Smooth muscle cell of the pulmonary artery (primary cell): ENCODE results near the gene KRTAP1-3. TPM values are rescaled to one million over a fixed set of nuclear protein-coding genes. Genes with fewer than 3 reads are reported as not detected.

Source experiments
- total RNA-seq: library from RNA; depleted of rRNA; stranded (reverse); fragments of >200 nt; gene quantifications from 2 replicates; pipeline ENCODE4 v1.2.3, GENCODE V29; 2014

KRTAP1-3 gene, protein sequence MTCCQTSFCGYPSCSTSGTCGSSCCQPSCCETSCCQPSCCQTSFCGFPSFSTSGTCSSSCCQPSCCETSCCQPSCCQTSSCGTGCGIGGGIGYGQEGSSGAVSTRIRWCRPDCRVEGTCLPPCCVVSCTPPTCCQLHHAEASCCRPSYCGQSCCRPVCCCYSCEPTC
- not detected in 2 replicates for total RNA-seq

DNA sequence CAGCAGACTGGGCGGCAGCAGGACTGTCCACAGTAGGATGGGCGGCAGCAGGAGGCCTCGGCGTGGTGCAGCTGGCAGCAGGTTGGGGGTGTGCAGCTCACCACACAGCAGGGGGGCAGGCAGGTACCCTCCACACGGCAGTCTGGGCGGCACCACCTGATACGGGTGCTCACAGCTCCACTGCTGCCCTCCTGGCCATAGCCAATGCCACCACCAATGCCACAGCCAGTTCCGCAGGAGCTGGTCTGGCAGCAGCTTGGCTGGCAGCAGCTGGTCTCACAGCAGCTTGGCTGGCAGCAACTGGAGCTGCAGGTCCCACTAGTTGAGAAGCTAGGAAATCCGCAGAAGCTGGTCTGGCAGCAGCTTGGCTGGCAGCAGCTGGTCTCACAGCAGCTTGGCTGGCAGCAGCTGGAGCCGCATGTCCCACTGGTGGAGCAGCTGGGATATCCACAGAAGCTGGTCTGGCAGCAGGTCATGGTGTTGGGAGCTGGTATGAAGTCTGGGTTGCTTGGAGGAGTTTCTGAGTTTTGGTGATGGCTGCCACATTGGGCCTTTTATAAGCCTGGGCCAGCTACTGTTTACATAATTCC lies at the start of gene KRTAP1-3:
Gene KRTAP1-3 (minus strand): TSS at position 529 of the 590 bp plus-strand sequence. CDS start 53 bp downstream, at position 476.

DNA sequence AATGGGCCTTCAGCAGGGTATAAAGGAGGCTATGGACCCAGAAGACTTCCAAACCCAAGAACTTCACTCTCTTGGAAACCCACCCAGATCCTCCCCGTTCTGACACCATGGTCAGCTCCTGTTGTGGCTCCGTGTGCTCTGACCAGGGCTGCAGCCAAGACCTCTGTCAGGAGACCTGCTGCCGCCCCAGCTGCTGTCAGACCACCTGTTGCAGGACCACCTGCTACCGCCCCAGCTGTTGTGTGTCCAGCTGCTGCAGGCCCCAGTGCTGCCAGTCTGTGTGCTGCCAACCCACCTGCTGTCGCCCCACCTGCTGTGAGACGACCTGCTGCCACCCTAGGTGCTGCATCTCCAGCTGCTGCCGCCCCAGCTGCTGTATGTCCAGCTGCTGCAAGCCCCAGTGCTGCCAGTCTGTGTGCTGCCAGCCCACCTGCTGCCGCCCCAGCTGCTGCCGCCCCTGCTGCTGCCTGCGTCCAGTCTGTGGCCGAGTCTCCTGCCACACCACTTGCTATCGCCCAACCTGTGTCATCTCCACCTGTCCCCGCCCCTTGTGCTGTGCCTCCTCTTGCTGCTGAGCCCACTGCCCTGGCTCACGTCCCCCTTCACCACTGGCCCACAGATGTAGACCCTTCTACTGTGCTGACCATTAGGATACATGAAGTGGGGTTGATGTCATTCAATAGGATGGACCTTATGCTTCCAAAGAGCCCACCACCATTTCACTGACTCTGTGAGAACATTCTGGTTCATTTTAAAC lies 49.6 kb upstream of the KRTAP1-3 start, which contains the start of gene KRTAP4-7:
Gene KRTAP4-7 (plus strand): TSS at position 51 of the 757 bp plus-strand sequence. CDS start 57 bp downstream, at position 108.

DNA sequence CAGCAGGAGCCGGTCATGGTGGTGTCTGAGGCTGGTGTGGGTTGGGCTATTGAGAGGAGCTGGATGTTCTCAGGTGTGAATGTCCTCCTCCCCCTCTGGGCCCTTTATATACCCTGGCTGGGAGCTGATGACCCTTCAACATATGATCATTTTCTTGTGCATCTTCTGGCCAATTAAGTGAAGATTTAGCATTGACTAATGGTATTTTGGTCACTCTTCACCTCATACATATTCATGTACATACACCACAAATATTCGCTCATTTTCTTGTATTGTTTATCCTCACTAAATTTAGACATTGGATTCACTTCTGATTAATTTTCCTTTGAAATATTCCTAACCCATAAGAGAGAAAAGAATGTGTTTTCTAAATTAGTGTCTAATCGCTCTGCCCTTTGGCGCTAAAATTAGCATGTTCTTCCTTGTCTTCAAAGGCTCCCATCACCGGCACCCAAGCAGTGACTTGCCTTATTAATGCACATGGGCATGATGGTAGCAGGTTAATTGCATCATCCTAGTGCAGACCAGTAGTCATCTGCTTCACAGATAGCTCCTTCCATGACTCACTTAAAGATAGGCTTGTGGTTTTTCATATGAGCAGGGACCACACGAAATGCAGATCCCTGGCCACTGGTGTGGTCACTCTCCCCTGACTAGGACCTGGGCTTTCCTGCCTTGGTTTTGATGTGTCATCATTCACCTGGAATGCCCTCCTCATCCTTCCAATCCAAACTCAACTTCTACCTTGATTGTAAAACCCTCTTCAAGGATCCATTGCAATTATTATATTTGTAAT lies 31.4 kb upstream of the KRTAP1-3 start, which contains the start of gene KRTAP2-4:
Gene KRTAP2-4 (minus strand): TSS at position 51 of the 796 bp plus-strand sequence. CDS start 34 bp downstream, at position 17.

DNA sequence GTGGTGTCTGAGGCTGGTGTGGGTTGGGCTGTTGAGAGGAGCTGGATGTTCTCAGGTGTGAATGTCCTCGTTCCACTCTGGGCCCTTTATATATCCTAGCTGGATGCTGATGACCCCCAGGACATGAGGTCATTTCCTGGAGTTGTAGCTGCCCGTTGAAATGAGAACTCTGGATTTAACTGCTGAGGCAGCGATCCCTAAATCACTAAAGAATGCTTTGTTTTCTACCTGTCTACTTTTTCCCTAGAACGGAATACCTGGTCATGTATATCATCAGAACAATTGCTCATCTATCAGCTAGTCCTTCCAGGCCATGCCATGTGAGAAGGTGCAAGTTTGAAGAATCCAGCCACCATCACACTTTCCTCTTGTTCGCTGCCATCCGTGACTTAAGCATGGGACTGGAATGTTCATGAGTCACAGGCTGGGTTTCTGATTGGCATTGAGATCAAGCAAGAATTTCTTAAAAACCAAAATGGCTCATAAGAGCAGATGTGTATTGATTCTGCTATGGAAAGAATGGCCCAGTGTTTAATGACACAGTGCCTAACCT lies 25.5 kb upstream of the KRTAP1-3 start, which contains the start of gene KRTAP2-3:
Gene KRTAP2-3 (minus strand): TSS at position 63 of the 553 bp plus-strand sequence. CDS start 64 bp downstream, outside the sequence.

DNA sequence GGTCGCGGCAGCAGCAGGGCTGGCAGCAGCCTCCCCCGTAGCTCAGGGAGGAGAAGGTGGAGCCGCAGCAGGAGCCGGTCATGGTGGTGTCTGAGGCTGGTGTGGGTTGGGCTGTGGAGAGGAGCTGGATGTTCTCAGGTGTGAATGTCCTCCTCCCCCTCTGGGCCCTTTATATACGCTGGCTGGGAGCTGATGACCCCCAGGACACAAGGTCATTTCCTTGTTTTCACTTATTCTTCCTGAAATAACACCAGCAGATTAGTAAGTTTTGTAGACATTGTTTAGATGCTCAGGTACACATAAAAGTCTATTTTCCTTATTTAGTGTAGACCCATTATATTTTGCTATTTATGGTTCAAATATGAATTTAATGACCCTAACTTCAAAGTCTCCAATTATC lies 20.5 kb upstream of the KRTAP1-3 start, which contains the start of gene KRTAP2-2:
Gene KRTAP2-2 (minus strand): TSS at position 101 of the 400 bp plus-strand sequence. CDS start 19 bp downstream, at position 82.

DNA sequence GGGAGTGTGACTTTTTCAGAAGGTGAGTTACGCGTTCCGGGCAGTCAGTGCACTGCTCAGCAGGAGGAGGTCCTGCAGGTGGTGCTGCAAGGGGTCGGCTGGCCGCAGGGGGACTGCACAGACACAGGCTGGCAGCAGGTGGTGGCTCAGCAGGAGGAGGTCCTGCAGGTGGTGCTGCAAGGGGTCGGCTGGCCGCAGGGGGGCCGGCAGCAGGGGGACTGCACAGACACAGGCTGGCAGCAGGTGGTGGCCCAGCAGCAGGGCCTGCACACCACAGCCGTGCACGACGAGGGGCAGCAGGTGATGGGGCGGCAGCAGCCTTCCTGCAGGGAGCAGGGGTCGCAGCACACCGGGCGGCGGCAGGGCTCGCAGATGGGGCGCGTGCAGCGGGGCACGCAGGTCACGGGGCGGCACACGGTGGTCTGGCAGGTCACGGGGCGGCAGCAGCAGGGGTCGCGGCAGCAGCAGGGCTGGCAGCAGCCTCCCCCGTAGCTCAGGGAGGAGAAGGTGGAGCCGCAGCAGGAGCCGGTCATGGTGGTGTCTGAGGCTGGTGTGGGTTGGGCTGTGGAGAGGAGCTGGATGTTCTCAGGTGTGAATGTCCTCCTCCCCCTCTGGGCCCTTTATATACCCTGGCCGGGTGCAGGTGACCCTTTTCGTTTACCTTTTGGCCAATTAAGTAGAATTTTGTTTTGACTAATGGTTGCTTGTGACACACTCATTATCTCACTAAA lies 12.2 kb upstream of the KRTAP1-3 start, which contains the start of gene KRTAP2-1:
Gene KRTAP2-1 (minus strand): TSS at position 582 of the 731 bp plus-strand sequence. CDS start 49 bp downstream, at position 533.

DNA sequence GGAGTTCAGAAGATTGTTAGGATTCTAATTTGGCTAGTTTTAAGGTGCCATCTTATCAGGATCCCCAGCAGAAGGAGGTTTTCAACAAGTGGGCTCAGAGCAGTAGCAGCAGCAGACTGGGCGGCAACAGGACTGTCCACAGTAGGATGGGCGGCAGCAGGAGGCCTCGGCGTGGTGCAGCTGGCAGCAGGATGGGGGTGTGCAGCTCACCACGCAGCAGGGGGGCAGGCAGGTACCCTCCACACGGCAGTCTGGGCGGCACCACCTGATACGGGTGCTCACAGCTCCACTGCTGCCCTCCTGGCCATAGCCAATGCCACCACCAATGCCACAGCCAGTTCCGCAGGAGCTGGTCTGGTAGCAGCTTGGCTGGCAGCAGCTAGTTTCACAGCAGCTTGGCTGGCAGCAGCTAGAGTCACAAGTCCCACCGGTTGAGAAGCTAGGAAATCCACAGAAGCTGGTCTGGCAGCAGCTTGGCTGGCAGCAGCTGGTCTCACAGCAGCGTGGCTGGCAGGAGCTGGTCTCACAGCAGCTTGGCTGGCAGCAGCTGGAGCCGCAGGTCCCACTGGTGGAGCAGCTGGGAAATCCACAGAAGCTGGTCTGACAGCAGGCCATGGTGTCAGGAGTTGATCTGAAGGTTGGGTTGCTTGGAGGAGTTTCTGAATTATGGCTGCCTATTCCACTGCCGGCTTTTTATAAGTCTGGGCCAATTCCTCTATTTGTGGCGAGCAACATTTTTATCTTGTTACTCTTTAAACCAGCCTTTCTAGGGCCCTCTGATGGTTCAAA lies 6.3 kb upstream of the KRTAP1-3 start, which contains the start of gene KRTAP1-1:
Gene KRTAP1-1 (minus strand): TSS at position 668 of the 789 bp plus-strand sequence. CDS start 53 bp downstream, at position 615.

DNA sequence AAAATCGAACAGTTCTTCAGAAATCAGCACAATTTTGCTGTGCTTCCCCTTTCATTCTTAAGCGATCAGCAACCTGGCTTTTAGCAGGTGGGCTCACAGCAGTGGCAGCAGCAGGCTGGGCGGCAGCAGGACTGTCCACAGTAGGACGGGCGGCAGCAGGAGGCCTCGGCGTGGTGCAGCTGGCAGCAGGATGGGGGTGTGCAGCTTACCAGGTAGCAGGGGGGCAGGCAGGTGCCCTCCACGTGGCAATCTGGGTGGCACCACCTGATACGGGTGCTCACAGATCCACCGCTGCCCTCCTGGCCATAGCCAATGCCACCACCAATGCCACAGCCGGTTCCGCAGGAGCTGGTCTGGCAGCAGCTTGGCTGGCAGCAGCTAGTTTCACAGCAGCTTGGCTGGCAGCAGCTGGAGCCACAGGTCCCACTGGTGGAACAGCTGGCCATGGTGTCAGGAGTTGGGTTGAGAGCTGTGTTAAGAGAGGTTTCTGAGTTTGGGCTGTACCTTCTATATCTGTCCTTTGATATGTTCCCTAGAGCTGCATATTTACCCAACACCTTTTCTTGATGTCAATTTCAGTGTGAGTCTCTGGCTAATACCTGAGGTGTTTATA lies 4.9 kb downstream of the KRTAP1-3 start, which contains the start of gene KRTAP1-4:
Gene KRTAP1-4 (minus strand): TSS at position 563 of the 613 bp plus-strand sequence. CDS start 117 bp downstream, at position 446.

DNA sequence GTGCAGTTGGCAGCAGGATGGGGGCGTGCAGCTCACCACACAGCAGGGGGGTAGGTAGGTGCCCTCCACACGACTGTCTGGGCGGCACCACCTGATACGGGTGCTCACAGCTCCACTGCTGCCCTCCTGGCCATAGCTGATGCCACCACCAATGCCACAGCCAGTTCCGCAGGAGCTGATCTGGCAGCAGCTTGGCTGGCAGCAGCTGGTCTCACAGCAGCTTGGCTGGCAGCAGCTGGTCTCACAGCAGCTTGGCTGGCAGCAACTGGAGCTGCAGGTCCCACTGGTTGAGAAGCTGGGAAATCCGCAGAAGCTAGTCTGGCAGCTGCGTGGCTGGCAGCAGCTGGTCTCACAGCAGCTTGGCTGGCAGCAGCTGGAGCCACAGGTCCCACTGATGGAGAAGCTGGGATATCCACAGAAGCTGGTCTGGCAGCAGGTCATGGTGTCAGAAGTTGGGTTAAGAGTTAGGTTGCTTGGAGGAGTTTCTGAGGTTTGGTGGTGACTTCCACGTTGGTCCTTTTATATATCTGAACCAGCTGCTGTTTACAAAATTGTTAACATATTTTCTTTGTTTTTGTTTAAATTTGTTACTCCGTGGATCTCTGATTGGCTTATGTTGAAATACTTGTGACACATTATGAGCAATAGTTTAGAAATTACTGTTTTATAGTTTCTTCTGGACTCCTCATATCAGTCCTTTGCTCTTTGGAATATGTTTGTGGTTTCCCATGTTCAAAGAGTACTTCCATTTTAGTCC lies 7.8 kb downstream of the KRTAP1-3 start, which contains the start of gene KRTAP1-5:
Gene KRTAP1-5 (minus strand): TSS at position 494 of the 757 bp plus-strand sequence. CDS start 53 bp downstream, at position 441.

DNA sequence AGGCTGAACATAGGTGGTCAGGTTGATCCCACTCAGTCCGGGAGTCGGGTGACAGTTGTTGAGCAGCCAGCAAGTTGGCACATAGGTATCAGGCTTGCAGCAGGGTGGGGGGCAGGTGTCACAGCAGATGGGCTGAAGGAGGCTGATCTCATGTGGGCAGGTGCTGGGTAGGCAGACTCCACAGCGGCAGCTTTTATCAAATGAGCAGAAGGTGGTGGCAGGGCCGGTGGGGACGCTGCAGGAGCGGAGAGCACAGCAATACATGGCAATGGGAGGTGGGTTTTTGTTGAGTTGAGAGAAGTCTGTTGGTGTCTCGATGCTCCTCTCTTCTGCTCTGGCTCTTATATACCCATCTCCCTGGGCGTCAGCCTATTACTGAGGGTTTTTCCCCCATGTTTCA lies 25.9 kb downstream of the KRTAP1-3 start, which contains the start of gene KRTAP3-1:
Gene KRTAP3-1 (minus strand): TSS at position 318 of the 400 bp plus-strand sequence. CDS start 54 bp downstream, at position 264.

DNA sequence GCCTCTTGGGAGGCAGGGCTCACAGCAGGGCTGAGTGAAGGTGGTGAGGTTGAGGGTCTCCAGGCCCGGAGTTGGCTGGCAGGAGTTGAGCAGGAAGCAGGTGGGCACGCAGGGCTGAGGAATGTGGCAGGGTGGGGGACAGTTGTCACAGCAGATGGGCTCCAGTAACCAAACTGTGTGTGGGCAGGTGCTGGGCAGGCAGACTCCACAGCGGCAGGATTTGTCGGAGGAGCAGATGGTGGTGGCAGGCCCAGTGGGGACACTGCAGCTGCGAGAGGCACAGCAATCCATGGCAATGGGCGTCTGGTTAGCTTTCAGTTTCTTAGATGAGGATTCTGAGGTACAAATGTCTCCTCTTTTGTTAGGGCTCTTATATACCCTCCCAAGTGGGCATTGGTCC lies 35.1 kb downstream of the KRTAP1-3 start, which contains the start of gene KRTAP3-2:
Gene KRTAP3-2 (minus strand): TSS at position 344 of the 400 bp plus-strand sequence. CDS start 53 bp downstream, at position 291.

DNA sequence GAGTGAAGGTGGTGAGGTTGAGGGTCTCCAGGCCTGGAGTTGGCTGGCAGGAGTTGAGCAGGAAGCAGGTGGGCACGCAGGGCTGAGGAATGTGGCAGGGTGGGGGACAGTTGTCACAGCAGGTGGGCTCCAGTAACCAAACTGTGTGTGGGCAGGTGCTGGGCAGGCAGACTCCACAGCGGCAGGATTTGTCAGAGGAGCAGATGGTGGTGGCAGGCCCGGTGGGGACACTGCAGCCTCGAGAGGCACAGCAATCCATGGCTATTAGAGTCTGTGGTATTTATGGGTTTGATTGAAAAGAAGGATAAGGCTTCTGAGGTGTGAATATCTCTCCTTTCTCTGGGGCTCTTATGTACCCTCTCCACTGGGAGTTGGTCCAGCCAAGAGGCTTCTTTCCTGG lies 40.8 kb downstream of the KRTAP1-3 start, which contains the start of gene KRTAP3-3:
Gene KRTAP3-3 (minus strand): TSS at position 326 of the 400 bp plus-strand sequence. CDS start 67 bp downstream, at position 259.

DNA sequence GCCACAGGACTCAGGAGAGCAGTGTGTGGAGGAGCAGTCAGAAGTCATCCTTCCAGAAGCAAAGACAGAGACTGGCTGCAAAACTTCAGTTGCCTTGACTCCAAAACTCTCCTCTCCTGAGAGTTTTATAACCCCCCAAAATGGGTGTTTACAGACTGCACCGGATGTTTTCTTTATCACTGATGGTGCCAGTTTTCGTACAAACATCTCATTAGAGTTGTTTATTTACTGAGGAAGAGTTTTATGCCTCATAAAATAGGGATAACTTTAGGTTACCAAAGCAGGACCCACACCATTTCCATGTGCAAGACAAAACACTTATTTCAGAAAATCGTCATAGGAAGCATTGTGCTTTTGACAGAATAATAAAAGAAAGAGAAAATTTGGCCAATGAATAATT lies 50.4 kb downstream of the KRTAP1-3 start, which contains the start of gene KRT40:
Gene KRT40 (minus strand): TSS at position 101 of the 400 bp plus-strand sequence. CDS start 53 bp downstream, at position 48.

Other genes starting within 250 kb of the KRTAP1-3 start
- not detected in 2 replicates for gene KRT28, start 234.9 kb downstream of the KRTAP1-3 start, total RNA-seq
- gene KRT10, start 212.3 kb downstream of the KRTAP1-3 start, total RNA-seq, result 3.1 and 4.3 TPM in 2 replicates
- not detected in 2 replicates for gene KRT12, start 167.7 kb downstream of the KRTAP1-3 start, total RNA-seq
- not detected in 2 replicates for gene KRT20, start 149.6 kb downstream of the KRTAP1-3 start, total RNA-seq
- not detected in 2 replicates for gene KRT23, start 97.2 kb downstream of the KRTAP1-3 start, total RNA-seq
- gene KRT39, start 67.9 kb downstream of the KRTAP1-3 start, total RNA-seq, result not detected in 2 replicates
- not detected in 2 replicates for gene KRT40, start 50.5 kb downstream of the KRTAP1-3 start, total RNA-seq
- gene KRTAP3-3, start 40.7 kb downstream of the KRTAP1-3 start, total RNA-seq, result not detected in 2 replicates
- not detected in 2 replicates for gene KRTAP3-2, start 35.0 kb downstream of the KRTAP1-3 start, total RNA-seq
- not detected in 2 replicates for gene KRTAP3-1, start 25.7 kb downstream of the KRTAP1-3 start, total RNA-seq
- 0.72 and 1.6 TPM in 2 replicates for gene KRTAP1-5, start 7.7 kb downstream of the KRTAP1-3 start, total RNA-seq
- gene KRTAP1-4, start 4.7 kb downstream of the KRTAP1-3 start, total RNA-seq, result not detected in 2 replicates
- gene KRTAP1-1, start 6.6 kb upstream of the KRTAP1-3 start, total RNA-seq, result not detected in 2 replicates
- gene KRTAP2-1, start 12.4 kb upstream of the KRTAP1-3 start, total RNA-seq, result not detected in 2 replicates
- gene KRTAP2-2, start 20.4 kb upstream of the KRTAP1-3 start, total RNA-seq, result not detected in 2 replicates
- 0.56 TPM in 1 of 2 replicates, not detected in the other for gene KRTAP2-3, start 25.2 kb upstream of the KRTAP1-3 start, total RNA-seq
- gene KRTAP2-4, start 31.0 kb upstream of the KRTAP1-3 start, total RNA-seq, result not detected in 2 replicates
- not detected in 2 replicates for gene KRTAP4-7, start 49.3 kb upstream of the KRTAP1-3 start, total RNA-seq
- not detected in 2 replicates for gene KRTAP4-8, start 63.3 kb upstream of the KRTAP1-3 start, total RNA-seq
- not detected in 2 replicates for gene KRTAP4-16, start 67.3 kb upstream of the KRTAP1-3 start, total RNA-seq
- gene KRTAP4-9, start 70.5 kb upstream of the KRTAP1-3 start, total RNA-seq, result not detected in 2 replicates
- not detected in 2 replicates for gene KRTAP4-11, start 83.5 kb upstream of the KRTAP1-3 start, total RNA-seq
- not detected in 2 replicates for gene KRTAP4-12, start 89.3 kb upstream of the KRTAP1-3 start, total RNA-seq
- gene KRTAP4-6, start 105.7 kb upstream of the KRTAP1-3 start, total RNA-seq, result not detected in 2 replicates
- not detected in 2 replicates for gene KRTAP4-5, start 115.0 kb upstream of the KRTAP1-3 start, total RNA-seq
- not detected in 2 replicates for gene KRTAP4-4, start 125.9 kb upstream of the KRTAP1-3 start, total RNA-seq
- not detected in 2 replicates for gene KRTAP4-3, start 133.3 kb upstream of the KRTAP1-3 start, total RNA-seq
- gene KRTAP4-2, start 143.3 kb upstream of the KRTAP1-3 start, total RNA-seq, result not detected in 2 replicates
- not detected in 2 replicates for gene KRTAP4-1, start 150.0 kb upstream of the KRTAP1-3 start, total RNA-seq
- gene KRTAP9-1, start 155.0 kb upstream of the KRTAP1-3 start, total RNA-seq, result not detected in 2 replicates
- not detected in 2 replicates for gene KRTAP9-2, start 191.8 kb upstream of the KRTAP1-3 start, total RNA-seq
- gene KRTAP9-3, start 197.6 kb upstream of the KRTAP1-3 start, total RNA-seq, result not detected in 2 replicates
- not detected in 2 replicates for gene KRTAP9-8, start 203.1 kb upstream of the KRTAP1-3 start, total RNA-seq
- not detected in 2 replicates for gene KRTAP9-4, start 214.8 kb upstream of the KRTAP1-3 start, total RNA-seq
- gene KRTAP9-9, start 220.5 kb upstream of the KRTAP1-3 start, total RNA-seq, result not detected in 2 replicates
- gene KRTAP9-6, start 230.5 kb upstream of the KRTAP1-3 start, total RNA-seq, result not detected in 2 replicates
- not detected in 2 replicates for gene KRTAP9-7, start 240.8 kb upstream of the KRTAP1-3 start, total RNA-seq